Endothelial cell of umbilical vein (primary cell): ENCODE measurements around the gene HOXA3. TPM values are rescaled to one million over a fixed set of nuclear protein-coding genes. Genes with fewer than 3 reads are reported as not detected.
A peak's percentile ranks its signal among the peaks of the same experiment; 100 is the strongest.

ENCODE experiments used
- BruUV-seq: library from RNA; stranded (reverse); fragments of 400-500 nt; replicated peaks from 2 replicates; lab custom pipeline; 2021; lab: Mats Ljungman, UMichigan
- CTCF ChIA-PET: fragments of 300-600, 350-600 bp; sonication (Branson Sonifier 250); formaldehyde crosslinking; loops from one replicate; lab custom pipeline; 2021; ENCODE audit warnings: antibody characterized with exemption, inconsistent platforms; lab: Charles Lee
- POLR2A ChIA-PET: fragments of 300-600, 350-600 bp; sonication (Branson Sonifier 250); formaldehyde crosslinking; loops from one replicate; lab custom pipeline; 2021; ENCODE audit warnings: antibody characterized with exemption, inconsistent platforms; lab: Charles Lee
- DNase-seq: peaks from one replicate; pipeline ENCODE4 v3.0.0-alpha.2; 2011; ENCODE audit warnings: low read depth, low spot score
- FAIRE-seq: peaks from 2 replicates; lab custom pipeline; 2011; peaks lifted over from hg19 to GRCh38; lab: Jason Lieb, UNC
- H2AFZ ChIP-seq: 2 replicates; pipeline ENCODE4 v1.6.0; 2012; ENCODE audit warnings: low read depth, low read length, control low read depth, inconsistent platforms
- H3K27ac ChIP-seq: 2 replicates; pipeline ENCODE4 v1.5.1; 2011; ENCODE audit warnings: low read depth, mild to moderate bottlenecking, control low read depth, low read length, moderate library complexity; ENCODE audit not compliant: insufficient read depth
- H3K27me3 ChIP-seq, 2 experiments: 2 replicates each; pipeline versions ENCODE4 v1.6.0 to v1.6.1; 2011; ENCODE audit warnings: low read length in 2 of 2, mixed read lengths in 1 of 2; ENCODE audit not compliant: control insufficient read depth in 2 of 2, insufficient read depth in 2 of 2
- H3K36me3 ChIP-seq, 2 experiments: 2 replicates in 1 of 2; 3 replicates in 1 of 2; pipeline ENCODE4 v1.5.1; 2011; ENCODE audit warnings: low read length in 2 of 2, mild to moderate bottlenecking in 1 of 2, moderate library complexity in 1 of 2; ENCODE audit not compliant: control insufficient read depth in 2 of 2, insufficient read depth in 2 of 2; ENCODE audit errors: extremely low read depth in 1 of 2
- H3K4me1 ChIP-seq: 3 replicates; pipeline ENCODE4 v1.5.1; 2011; ENCODE audit warnings: mild to moderate bottlenecking, low read length; ENCODE audit not compliant: control insufficient read depth, insufficient read depth; ENCODE audit errors: extremely low read depth
- H3K4me2 ChIP-seq: 2 replicates; pipeline ENCODE4 v1.6.1; 2011; ENCODE audit warnings: low read length, control low read depth, mixed read lengths; ENCODE audit not compliant: insufficient read depth
- H3K4me3 ChIP-seq, 3 experiments: fragments of 200-600 bp in 1 of 3; sonication (generic), shearing (Covaris generic) in 1 of 3; replicated peaks in 1 of 3; 2 replicates each; pipeline ENCODE4 v1.5.1; 2011 to 2016; ENCODE audit warnings: control low read depth in 3 of 3, low read length in 3 of 3, mild to moderate bottlenecking in 2 of 3, inconsistent platforms in 1 of 3, low read depth in 1 of 3, moderate library complexity in 1 of 3; ENCODE audit not compliant: insufficient read depth in 1 of 3
- H3K79me2 ChIP-seq: 2 replicates; pipeline ENCODE4 v1.6.0; 2012; ENCODE audit warnings: low read length, inconsistent platforms; ENCODE audit not compliant: control insufficient read depth, insufficient read depth
- H3K9ac ChIP-seq: replicated peaks from 2 replicates; pipeline ENCODE3; 2011; ENCODE audit warnings: low read length, control low read depth; ENCODE audit not compliant: insufficient read depth; ENCODE audit errors: extremely low read depth
- H3K9me1 ChIP-seq: replicated peaks from 3 replicates; pipeline ENCODE4 v1.6.0; 2011; ENCODE audit warnings: mild to moderate bottlenecking, low read length; ENCODE audit not compliant: control insufficient read depth, insufficient read depth; ENCODE audit errors: extremely low read depth
- H3K9me3 ChIP-seq: replicated peaks from 2 replicates; pipeline ENCODE4 v1.5.1; 2012; ENCODE audit warnings: low read length, inconsistent platforms; ENCODE audit not compliant: control insufficient read depth, insufficient read depth
- H4K20me1 ChIP-seq: replicated peaks from 2 replicates; pipeline ENCODE3; 2011; ENCODE audit warnings: mild to moderate bottlenecking, low read length; ENCODE audit not compliant: control insufficient read depth, insufficient read depth; ENCODE audit errors: extremely low read depth
- CTCF ChIP-seq, 2 donors: IDR thresholded peaks; 1 replicate in 1 of 2; 2 replicates in 1 of 2; pipeline ENCODE4 v1.5.1; 2011; ENCODE audit warnings: low read length in 2 of 2, mild to moderate bottlenecking in 2 of 2, moderate library complexity in 2 of 2, control low read depth in 1 of 2, inconsistent platforms in 1 of 2, low read depth in 1 of 2; ENCODE audit not compliant: insufficient read depth in 1 of 2; ENCODE audit errors: extremely low read depth in 1 of 2
- EZH2 ChIP-seq: IDR thresholded peaks from 2 replicates; pipeline ENCODE4 v1.6.1; 2012; ENCODE audit warnings: borderline replicate concordance, low read depth, mild to moderate bottlenecking, moderate library complexity, low read length, inconsistent platforms; ENCODE audit not compliant: severe bottlenecking
- FOS ChIP-seq: IDR thresholded peaks from 2 replicates; pipeline ENCODE4 v1.6.1; 2011; ENCODE audit warnings: mild to moderate bottlenecking, low read length, moderate library complexity, borderline replicate concordance; ENCODE audit not compliant: insufficient read depth
- GATA2 ChIP-seq: IDR thresholded peaks from 2 replicates; pipeline ENCODE4 v1.7.0; 2011; ENCODE audit warnings: low read depth, mild to moderate bottlenecking, moderate library complexity, mixed read lengths, low read length; ENCODE audit not compliant: insufficient read length, insufficient read depth
- JUN ChIP-seq: IDR thresholded peaks from 2 replicates; pipeline ENCODE4 v1.6.1; 2011; ENCODE audit warnings: borderline replicate concordance, low read depth; ENCODE audit not compliant: insufficient read length, insufficient read depth
- MAX ChIP-seq: IDR thresholded peaks from 2 replicates; pipeline ENCODE4 v1.6.1; 2011; ENCODE audit not compliant: insufficient read depth, insufficient read length
- MYC ChIP-seq: IDR thresholded peaks from one replicate; pipeline ENCODE4 v1.6.1; 2011; ENCODE audit warnings: mild to moderate bottlenecking, low read depth, low read length
- POLR2A ChIP-seq: IDR thresholded peaks from 2 replicates; pipeline ENCODE4 v1.6.1; 2012; ENCODE audit warnings: low read depth, mild to moderate bottlenecking, control low read depth, low read length
- POLR2AphosphoS5 ChIP-seq: IDR thresholded peaks from 2 replicates; pipeline ENCODE4 v1.6.1; 2012; ENCODE audit warnings: low read depth, mild to moderate bottlenecking, control low read depth, low read length, moderate library complexity; ENCODE audit not compliant: insufficient read depth
- dilution Hi-C: fragments of 300-500 bp; cut with MboI; formaldehyde crosslinking; loops from one replicate; pipeline ENCODE4 v1.15.0; 2019; ENCODE audit warnings: low sequenced_read_pairs; ENCODE audit not compliant: extremely low pct_ligation_motif_present
- intact Hi-C: fragments of 100-400 bp; cut with micrococcal nuclease; formaldehyde crosslinking; loops from one replicate; pipeline ENCODE4 v1.10.0; 2022
- polyA plus RNA-seq, 4 experiments: library from polyadenylated mRNA; depleted of rRNA in 3 of 4; stranded (reverse) in 3 of 4; unstranded in 1 of 4; fragments of >200 nt; gene quantifications; 2 replicates each; pipeline versions ENCODE4 v1.2.1 to v1.2.3, GENCODE V29; 2011 to 2012; ENCODE audit warnings: missing spikeins in 1 of 4
- total RNA-seq: library from RNA; stranded (reverse); gene quantifications from 2 replicates; pipeline ENCODE4 v1.2.3, GENCODE V29; 2021

The HOXA3 gene
- total and polyA plus RNA-seq, 2 donors (not counting 3 experiments of a cell fraction or from before 2014, with no cell fraction given), result 4.7 to 14.0 TPM

- Histone ChIP-seq H3K9me3 (no peaks in the 10 kb centered on the region), H3K4me2 (peak overlapping the region; percentile 76), H2AFZ (no peak overlapping the region), H4K20me1 (no peaks in the 10 kb centered on the region), H3K9me1 (no peaks in the 10 kb centered on the region), H3K27ac (peak overlapping the region; percentile 64), H3K36me3 (peaks cover 0 to 16% of the 10 kb centered on the region in 2 experiments), H3K9ac (peak overlapping the region; percentile 51), H3K4me1 (peaks cover 61% of the 10 kb centered on the region), H3K79me2 (peaks cover 97% of the 10 kb centered on the region), H3K4me3 (peak overlapping the region in 2 of 3 experiments; percentile 33 to 54), H3K27me3 (no peaks in the 10 kb centered on the region)
- intact Hi-C loops (no loop called here), dilution Hi-C loops (no loop called here)
- BruUV-seq, result no TSS peak
- POLR2A ChIA-PET, result interaction anchor here (1.6 kb wide), 1 partner anchor 14 kb away, joined by 4 read pairs; no protein-coding TSS in a partner anchor
- DNase-seq, result no peak
- CTCF ChIA-PET, result interaction anchor here (0.7 to 7.0 kb wide), 7 partner anchors 11 to 776 kb away, joined by 3 to 68 read pairs (median 23); partner anchors contain the start of gene HOXA7
- FAIRE-seq, result peak; percentile 35
- TF ChIP-seq POLR2AphosphoS5 (no peak), MAX (no peak), GATA2 (no peak), POLR2A (no peak), MYC (no peak), JUN (no peak), FOS (no peak), CTCF (IDR thresholded peaks at IDR 0.05; ENCODE audit: extremely low read depth in 1 of 2, insufficient read depth in 1 of 2, low read depth in 1 of 2, low read length in 2 of 2) (no peak), EZH2 (no peak)
Measured at GRCh38 chr7:27146491-27147198, 5.7 kb downstream of the HOXA3 start.
